ENCODE results near the gene REEP1. TPM values are rescaled to one million over a fixed set of nuclear protein-coding genes. Genes with fewer than 3 reads are reported as not detected.

REEP1 gene
- total RNA-seq, 1 donor from 2014 or later, result 147 TPM

GRCh38 chr2:86308984-86309695 lies 28.3 kb downstream of the REEP1 start:
- no peak for FAIRE-seq
- no peak for DNase-seq (ENCODE audit: low spot score in 2 of 2)

DNA sequence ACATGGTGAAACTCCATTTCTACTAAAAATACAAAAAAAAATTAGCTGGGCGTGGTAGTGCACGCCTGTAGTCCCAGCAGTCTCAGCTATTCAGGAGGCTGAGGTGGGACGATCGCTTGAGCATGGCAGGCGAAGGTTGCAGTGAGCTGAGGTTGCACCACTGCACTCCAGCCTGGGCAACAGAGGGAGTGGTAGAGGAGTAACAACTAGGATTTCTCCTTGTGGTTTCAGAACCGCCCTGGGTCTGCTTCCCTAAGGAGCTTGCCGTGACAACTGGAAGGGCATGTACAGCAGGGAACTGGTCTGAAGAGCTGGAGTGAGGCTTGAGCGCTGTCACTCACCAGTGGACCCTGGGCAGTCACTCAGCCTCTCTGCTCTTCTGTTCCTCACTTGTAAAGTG lies 29.1 kb downstream of the REEP1 start:
- DNase-seq (ENCODE audit: low spot score in 2 of 2) (no peak), FAIRE-seq (no peak)

DNA sequence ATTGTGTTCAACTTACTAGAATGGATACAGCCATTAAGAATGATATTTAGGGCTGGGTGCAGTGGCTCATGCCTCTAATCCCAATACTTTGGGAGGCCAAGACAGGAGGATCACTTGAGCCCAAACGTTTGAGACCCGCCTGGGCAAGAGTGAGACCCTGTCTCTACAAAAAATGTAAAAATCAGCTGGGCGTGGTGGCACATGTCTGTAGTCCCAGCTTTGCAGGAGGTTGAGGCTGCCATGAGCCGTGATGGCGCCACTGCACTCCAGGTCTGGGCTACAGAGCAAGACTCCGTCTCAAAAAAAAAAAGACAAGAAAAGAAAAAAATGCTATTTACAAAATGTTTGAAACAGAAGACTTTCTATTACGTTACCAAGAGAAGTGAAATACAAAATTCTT lies 30.0 kb downstream of the REEP1 start:
- DNase-seq (ENCODE audit: low spot score in 2 of 2) (no peak), FAIRE-seq (no peak)

DNA sequence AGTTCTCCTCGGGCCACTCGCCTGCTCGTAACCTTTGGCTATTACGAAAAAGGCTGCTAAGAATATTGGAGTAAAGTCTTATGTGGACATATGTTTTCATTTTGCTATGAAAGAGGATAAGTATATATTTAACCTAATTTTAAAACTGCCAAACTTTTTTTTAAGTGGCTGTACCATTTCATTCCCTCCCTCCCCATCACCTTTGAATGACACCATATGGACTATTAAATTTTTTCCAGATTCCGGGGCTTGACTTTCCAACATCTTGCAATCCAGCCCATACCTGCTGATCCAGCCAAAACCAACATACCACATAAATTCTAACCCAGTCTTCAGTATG lies 31.5 kb downstream of the REEP1 start:
- no peak for FAIRE-seq
- DNase-seq (ENCODE audit: low spot score in 2 of 2), result no peak

DNA sequence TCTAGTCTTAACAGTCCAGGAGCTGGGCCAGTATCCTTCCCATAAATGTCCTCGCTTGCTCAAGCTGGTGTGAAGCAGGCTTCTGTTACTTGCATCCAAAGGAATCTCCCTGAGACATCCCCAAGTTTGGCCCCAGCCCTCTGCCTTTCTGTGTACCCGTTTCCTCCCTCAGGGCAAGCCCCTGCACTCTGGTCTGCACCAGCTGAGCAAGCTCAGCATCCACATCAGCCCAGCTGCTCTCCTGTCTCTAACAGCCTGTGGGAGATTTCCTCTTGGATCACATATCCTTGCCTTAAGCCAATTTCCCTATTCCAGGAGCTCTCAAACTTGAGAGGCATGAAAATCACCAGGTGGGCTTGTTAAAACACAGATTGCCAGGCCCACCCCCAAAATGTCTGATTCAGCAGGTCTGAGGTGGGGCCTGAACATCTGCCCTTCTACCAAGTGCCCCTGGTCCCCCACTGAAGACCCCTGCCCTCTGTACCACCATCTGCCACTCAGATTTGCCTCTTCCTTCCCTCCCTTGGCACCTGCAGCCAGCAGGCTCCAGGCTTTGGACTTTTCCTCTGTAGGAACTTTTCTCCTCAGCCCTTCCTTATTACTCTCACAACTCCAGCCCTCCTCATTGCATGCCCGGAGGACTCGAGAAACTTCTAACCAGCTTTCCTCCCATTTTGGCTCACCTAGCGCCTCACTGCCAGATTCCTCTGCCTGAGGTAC lies 32.1 kb downstream of the REEP1 start:
- no peak for FAIRE-seq
- no peak for DNase-seq (ENCODE audit: low spot score in 2 of 2)

DNA sequence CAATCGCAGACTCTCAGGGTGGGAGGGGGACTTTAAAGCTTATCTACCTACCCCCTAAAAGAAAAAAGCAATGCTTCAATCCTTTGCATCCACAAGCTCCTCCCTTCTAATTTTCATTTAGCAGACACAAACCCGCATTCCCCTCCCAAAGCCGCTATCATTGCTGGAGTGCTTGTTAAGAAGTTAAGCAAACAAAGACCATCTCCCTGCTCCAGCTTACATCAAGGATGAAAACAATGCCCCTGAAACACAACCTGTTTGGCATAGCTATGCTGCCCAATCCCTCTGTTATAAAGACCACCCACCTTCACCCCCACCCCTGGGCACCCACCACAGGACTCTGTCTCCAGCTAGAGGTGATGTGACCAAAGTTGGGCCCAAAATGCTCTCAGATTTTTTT lies 33.0 kb downstream of the REEP1 start:
- FAIRE-seq (no peak), DNase-seq (ENCODE audit: low spot score in 2 of 2) (no peak)

DNA sequence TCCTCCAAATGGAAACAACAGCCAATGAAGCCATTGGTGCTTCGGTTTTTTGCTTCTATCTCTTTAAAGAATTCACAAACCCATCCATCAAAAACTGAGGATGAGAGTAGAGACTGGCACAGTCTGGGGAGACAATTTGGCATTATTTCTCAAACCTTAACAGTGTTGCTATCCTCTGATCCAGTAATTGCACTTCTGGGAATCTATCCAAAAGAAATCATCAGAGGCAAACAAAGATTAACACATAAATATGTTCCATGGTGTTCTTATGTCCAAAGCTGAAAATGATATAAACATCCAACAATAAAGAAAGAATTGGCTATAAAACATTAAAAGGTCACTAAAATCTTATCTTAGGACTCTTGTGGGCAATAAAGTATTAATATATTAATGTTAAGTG lies 35.1 kb downstream of the REEP1 start:
- no peak for FAIRE-seq
- no peak for DNase-seq (ENCODE audit: low spot score in 2 of 2)

- FAIRE-seq (no peak), DNase-seq (ENCODE audit: low spot score in 2 of 2) (no peak)
Measured at GRCh38 chr2:86301711-86302202, 35.7 kb downstream of the REEP1 start.

DNA sequence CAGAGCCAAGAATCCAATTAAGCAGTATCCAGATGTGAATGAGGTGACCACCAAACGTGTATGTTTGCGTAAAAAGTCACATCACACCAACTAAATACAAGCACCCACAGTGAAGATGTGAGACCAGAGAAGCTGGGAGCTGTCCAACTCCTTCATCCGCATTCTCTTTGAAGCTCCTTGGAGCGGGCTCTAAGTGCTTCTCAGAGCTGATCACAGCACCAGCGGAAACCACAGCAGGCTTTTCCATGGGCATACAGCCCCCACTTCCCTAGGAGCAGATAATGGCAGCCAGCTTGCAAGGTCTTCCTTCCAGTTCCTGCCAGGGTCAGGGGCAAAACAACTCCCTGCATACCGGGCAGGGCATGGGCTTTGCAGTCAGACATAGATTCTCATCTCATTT lies 36.4 kb downstream of the REEP1 start:
- no peak for DNase-seq (ENCODE audit: low spot score in 2 of 2)
- FAIRE-seq, result no peak

DNA sequence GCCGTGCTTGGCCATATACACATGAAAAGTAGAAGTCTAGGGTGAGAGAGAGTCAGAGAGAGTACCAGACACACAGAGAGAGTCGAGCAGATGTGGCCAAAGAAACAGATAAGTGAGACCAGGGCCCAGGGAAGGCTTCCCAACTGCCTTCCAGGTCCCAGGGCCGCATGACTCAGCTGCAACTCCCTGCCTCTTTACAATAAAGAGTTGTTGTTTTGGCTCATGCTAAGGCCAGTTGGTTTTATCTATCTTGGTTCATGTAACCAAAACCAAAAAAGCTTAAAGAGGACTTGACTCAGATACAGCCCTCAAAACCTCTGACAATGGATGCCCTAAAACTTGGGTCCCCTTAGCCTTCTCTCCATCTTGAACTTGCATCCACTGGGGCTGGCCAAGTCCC lies 36.9 kb downstream of the REEP1 start:
- FAIRE-seq, result no peak
- no peak for DNase-seq (ENCODE audit: low spot score in 2 of 2)

DNA sequence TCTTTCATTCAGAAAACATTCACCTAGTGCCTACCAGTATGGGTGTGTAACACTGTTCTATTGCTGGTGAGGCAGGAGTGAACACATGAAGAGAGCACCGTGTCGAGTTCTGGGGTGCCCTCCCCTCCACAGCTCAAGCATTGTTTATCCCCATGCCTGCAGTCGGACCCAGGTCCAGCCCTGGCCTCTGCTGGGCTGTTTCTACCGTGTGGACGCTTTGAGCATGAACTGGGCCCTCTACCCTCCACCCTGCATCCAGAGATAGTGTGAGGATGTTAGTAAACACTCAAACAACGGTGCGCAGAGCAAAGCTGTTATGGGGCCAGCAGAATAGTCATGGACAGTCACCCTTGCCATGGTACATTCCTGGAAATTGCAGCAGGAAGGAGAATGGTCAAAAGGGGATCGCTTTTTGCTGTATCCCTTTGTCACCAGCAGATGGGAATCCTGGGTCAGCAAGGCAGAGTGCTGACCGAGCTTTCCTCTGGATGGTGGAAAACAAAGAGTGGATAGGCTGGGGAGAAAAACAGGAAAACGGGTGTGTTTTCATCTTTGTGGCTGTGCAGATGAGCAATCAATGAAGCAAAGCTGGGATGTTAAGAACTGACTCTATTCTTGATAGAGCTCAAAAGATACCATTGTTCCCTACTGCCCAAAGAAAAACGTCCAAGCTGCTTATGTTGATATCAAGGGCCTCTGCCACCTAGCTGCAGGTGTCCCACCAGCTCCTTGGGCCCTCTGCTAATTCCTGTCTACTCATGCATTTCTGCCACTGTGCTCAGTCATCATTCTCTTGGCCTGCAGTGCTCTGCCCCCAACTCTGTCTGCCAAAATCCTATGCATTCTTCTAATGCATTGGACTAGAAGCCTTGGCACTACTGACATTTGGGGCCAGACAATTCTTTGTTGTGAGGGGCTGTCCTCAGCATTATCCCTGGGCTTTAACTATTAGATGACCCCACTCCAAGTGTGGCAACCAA lies 38.7 kb downstream of the REEP1 start:
- DNase-seq (ENCODE audit: low spot score in 2 of 2) (peak; percentile 34 to 49), FAIRE-seq (no peak)

DNA sequence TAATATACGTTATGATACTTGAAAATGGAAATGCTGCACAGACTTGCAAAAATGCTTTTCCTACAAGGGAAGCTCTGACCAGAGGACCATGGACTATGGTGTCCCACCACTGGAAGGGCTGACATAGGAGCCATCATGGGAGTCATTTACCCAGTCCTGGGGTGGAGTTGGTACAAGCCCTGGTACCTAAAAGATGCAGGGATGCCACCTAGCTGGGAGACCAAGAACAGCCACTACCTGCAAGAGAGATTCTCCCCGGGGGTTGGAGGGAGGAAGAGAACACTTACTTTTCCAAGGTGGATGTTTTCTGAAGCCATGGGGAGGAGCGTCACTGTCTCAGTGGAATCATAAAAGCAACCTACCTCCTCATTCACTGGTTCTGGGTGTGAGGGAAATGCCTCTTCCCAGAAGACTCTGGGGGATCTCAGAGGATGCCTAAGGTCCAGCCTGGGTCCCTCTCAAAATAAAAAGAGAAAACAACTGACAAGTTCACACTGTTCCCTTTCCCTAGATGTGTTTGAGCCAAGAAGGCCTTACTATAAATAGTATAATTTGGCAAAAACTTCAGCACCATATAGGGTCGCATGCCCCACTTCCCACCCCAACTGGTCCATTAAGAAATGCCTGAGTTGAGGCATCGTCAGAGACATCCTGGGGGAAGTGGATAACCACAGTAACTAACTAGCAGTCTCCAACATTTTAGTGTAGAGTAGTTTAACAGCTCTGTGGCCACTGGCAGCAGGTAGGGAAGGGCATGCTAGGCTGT lies 39.9 kb downstream of the REEP1 start:
- DNase-seq (ENCODE audit: low spot score in 2 of 2) (no peak), FAIRE-seq (no peak)

GRCh38 chr2:86296947-86297346 lies 40.5 kb downstream of the REEP1 start:
- FAIRE-seq (no peak), DNase-seq (ENCODE audit: low spot score in 2 of 2) (no peak)

DNA sequence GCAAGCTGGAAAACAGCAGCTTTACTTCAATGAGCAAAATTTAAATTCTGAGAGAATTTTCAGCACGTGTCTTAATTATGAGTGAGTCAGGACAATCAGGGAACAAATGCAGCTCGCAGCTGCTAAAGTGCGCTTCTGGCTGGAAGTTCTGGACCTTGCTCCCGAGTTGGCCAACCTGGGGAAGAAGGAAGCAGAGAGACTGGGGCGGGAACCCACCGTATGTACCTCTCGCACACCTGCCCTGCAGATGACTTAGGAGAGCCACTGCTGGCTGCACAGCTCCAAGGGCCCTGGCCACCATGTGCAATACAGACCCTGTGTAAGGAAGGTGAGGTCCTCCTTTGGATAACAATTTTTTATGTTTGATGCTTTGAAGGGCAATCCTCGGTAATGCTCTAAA lies 42.4 kb downstream of the REEP1 start:
- FAIRE-seq, result no peak
- DNase-seq (ENCODE audit: low spot score in 2 of 2), result no peak

- no peak for DNase-seq (ENCODE audit: low spot score in 2 of 2)
- FAIRE-seq, result no peak
Measured at GRCh38 chr2:86293612-86294011, 43.8 kb downstream of the REEP1 start.

- no peak for FAIRE-seq
- DNase-seq (ENCODE audit: low spot score in 2 of 2), result no peak
Measured at GRCh38 chr2:86292571-86293515, 44.6 kb downstream of the REEP1 start.

DNA sequence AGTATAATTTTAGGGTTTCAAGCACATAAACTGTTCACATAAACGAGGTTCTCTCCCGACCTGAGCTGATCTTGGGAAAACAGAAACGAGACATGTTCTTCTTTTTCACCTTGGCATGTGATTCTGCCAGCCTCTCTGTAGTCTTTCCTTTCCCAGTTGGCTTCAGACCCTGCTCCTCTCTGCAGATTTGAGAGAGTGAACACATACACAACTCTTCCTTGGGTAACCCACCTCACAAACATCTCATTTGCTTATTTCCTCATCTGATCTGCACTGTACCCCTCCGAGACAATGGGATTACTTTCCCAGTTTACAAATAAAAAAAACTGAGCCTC lies 46.1 kb downstream of the REEP1 start:
- FAIRE-seq (no peak), DNase-seq (ENCODE audit: low spot score in 2 of 2) (no peak)

GRCh38 chr2:86290596-86291327 lies 46.7 kb downstream of the REEP1 start:
- no peak for DNase-seq (ENCODE audit: low spot score in 2 of 2)
- no peak for FAIRE-seq

DNA sequence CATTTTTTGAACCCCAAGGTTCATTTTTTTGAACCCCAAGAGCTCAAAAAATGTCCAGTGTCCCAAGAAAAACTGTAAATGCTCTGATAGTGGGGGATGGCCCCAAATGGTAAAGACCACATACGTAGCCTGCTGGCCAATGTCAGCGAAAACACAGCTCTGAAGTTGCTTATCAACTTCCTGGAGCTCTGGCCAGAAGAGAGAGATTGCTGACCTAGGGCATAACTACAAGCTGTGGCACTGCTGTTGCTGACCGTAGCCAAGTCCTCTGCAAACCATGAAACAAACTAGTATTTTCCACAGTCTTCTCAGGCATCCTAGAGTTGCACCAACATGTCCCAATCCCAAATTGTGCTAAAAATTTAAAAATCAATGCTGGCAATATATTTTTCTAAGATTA lies 50.9 kb downstream of the REEP1 start:
- DNase-seq (ENCODE audit: low spot score in 2 of 2) (no peak), FAIRE-seq (no peak)
